ENCODE measurements around the gene KRT23. TPM values are rescaled to one million over a fixed set of nuclear protein-coding genes. Genes with fewer than 3 reads are reported as not detected.
A peak's percentile ranks its signal among the peaks of the same experiment; 100 is the strongest.

KRT23 gene, protein sequence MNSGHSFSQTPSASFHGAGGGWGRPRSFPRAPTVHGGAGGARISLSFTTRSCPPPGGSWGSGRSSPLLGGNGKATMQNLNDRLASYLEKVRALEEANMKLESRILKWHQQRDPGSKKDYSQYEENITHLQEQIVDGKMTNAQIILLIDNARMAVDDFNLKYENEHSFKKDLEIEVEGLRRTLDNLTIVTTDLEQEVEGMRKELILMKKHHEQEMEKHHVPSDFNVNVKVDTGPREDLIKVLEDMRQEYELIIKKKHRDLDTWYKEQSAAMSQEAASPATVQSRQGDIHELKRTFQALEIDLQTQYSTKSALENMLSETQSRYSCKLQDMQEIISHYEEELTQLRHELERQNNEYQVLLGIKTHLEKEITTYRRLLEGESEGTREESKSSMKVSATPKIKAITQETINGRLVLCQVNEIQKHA
- total RNA-seq (2021) (not detected in 2 replicates), Bru-seq, nascent RNA (percentile 10 among the genes with signal in this experiment), BruChase-seq, experiment 1, labeled RNA remaining after a 2-hour chase (percentile 8 among the genes with signal in this experiment), BruChase-seq, experiment 2, labeled RNA remaining after a 6-hour chase (percentile 14 among the genes with signal in this experiment)
- long read RNA-seq, result 0 reads

DNA sequence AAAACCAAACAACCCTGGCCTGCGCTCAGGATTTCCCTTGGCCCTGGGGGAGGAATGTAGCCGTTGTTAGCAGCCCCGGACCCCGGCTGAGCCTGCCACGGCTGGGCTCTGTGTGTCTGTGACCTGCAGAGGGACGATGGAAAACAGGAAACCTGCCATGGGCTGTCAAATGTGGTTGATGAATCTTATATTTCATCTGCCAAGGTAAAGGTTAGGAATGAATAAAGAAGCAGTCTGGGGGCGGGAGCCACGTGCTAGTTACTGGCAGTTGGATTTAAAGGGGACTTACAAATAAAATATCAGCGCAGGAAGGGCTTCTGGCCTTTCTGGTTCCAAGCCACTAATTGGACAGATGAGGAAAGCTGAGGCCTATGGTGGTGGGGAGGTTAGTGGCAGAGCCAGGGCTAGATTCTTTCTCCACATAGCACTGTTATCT lies at the start of gene KRT23:
Gene KRT23, minus strand, starts transcription at position 263 of the 436 bp plus-strand sequence. CDS start 1,043 bp downstream, outside the sequence.
- intact Hi-C loops (cut with micrococcal nuclease; ENCODE audit: unreplicated experiment), result no loop called here
- peak in 1 of 2 experiments; percentile 37 for DNase-seq
- H3K79me2 ChIP-seq (ENCODE audit: low read depth), result peaks cover 32% of the 10 kb centered on the region
- H3K4me2 ChIP-seq, result peak within 1 kb of the TSS; percentile 53
- POLR2A ChIA-PET (ENCODE audit: unreplicated experiment), result interaction anchor here (0.5 kb wide), 1 partner anchor 621 kb away, joined by 5 read pairs; no protein-coding TSS in a partner anchor
- H3K27ac ChIP-seq, result peak within 1 kb of the TSS; percentile 71
- H3K9me3 ChIP-seq (ENCODE audit: insufficient read depth, low read depth), result no peaks in the 10 kb centered on the region
- H4K20me1 ChIP-seq (ENCODE audit: insufficient read depth), result no peaks in the 10 kb centered on the region
- no TSS peak for BruUV-seq (replicated peaks)
- H3K36me3 ChIP-seq (ENCODE audit: low read depth), result 0 out of 2 replicates have a peak, but pooled peaks cover 11% of the 10 kb centered on the region
- CTCF ChIA-PET, result no interaction called here
- peak within 1 kb of the TSS; percentile 59 for H3K4me3 ChIP-seq
- no peaks in the 10 kb centered on the region; the same call in 1 of the 2 replicates for H3K9me2 ChIP-seq (ENCODE audit: insufficient read depth)
- TF ChIP-seq EZH2 (IDR thresholded peaks at IDR 0.05; ENCODE audit: low read depth), result no peak
- TF ChIP-seq, protein P1, sequence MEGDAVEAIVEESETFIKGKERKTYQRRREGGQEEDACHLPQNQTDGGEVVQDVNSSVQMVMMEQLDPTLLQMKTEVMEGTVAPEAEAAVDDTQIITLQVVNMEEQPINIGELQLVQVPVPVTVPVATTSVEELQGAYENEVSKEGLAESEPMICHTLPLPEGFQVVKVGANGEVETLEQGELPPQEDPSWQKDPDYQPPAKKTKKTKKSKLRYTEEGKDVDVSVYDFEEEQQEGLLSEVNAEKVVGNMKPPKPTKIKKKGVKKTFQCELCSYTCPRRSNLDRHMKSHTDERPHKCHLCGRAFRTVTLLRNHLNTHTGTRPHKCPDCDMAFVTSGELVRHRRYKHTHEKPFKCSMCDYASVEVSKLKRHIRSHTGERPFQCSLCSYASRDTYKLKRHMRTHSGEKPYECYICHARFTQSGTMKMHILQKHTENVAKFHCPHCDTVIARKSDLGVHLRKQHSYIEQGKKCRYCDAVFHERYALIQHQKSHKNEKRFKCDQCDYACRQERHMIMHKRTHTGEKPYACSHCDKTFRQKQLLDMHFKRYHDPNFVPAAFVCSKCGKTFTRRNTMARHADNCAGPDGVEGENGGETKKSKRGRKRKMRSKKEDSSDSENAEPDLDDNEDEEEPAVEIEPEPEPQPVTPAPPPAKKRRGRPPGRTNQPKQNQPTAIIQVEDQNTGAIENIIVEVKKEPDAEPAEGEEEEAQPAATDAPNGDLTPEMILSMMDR (conservative IDR thresholded peaks at IDR 0.05), result no peak
- peaks cover 18% of the 10 kb centered on the region; the same call in 1 of the 2 replicates for H3F3A ChIP-seq (ENCODE audit: insufficient read depth, low read depth)
- peaks cover 28% of the 10 kb centered on the region; the same call in 1 of the 2 replicates for H3K4me1 ChIP-seq (replicated peaks; ENCODE audit: insufficient read depth)
- no peaks in the 10 kb centered on the region for H3K27me3 ChIP-seq (ENCODE audit: insufficient read depth, low read depth)
- H2AFZ ChIP-seq, result no peak within 1 kb of the TSS

DNA sequence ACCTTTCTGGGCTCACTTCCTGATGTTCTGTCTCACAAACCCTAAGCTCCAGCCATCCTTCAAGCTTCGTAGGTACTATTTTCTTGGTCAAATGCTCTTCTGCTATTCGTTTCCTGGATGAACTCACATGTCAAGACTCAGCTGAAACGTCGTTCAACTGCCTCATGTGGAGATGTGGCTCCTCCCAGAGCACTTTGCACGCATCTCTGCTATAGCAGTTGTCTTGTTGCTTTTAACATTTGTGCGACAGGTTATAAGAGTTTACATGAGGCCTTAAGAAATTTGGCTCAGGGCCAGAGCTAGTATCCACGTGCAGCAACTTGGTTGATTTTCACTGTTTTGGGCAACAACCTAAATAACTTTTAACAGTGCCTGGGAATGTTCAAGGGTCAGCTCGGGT lies 49.5 kb upstream of the KRT23 start:
- no peak overlapping the region for H3K4me2 ChIP-seq
- H3K9me3 ChIP-seq (ENCODE audit: insufficient read depth, low read depth), result no peaks in the 10 kb centered on the region; the same call in 1 of the 2 replicates
- H3K27me3 ChIP-seq (ENCODE audit: insufficient read depth, low read depth), result no peaks in the 10 kb centered on the region
- CTCF ChIA-PET, result interaction anchor here (0.6 kb wide), 1 partner anchor 371 kb away, joined by 4 read pairs; no protein-coding TSS in a partner anchor
- 0 out of 2 replicates have a peak, but pooled peaks cover 3% of the 10 kb centered on the region for H3K9me2 ChIP-seq (ENCODE audit: insufficient read depth)
- H4K20me1 ChIP-seq (ENCODE audit: insufficient read depth), result no peaks in the 10 kb centered on the region
- H3K4me3 ChIP-seq, result no peak overlapping the region
- no peaks in the 10 kb centered on the region for H3K79me2 ChIP-seq (ENCODE audit: low read depth)
- TF ChIP-seq EZH2 (IDR thresholded peaks at IDR 0.05; ENCODE audit: low read depth), result no peak
- TF ChIP-seq, protein P1 (conservative IDR thresholded peaks at IDR 0.05), result no peak
- POLR2A ChIA-PET (ENCODE audit: unreplicated experiment), result no interaction called here
- H3K4me1 ChIP-seq (replicated peaks; ENCODE audit: insufficient read depth), result no peaks in the 10 kb centered on the region
- no TSS peak for BruUV-seq (replicated peaks)
- intact Hi-C loops (cut with micrococcal nuclease; ENCODE audit: unreplicated experiment), result no loop called here
- no peak for DNase-seq
- H2AFZ ChIP-seq, result no peak overlapping the region
- H3K27ac ChIP-seq, result no peak overlapping the region
- no peaks in the 10 kb centered on the region for H3K36me3 ChIP-seq (ENCODE audit: low read depth)
- no peaks in the 10 kb centered on the region for H3F3A ChIP-seq (ENCODE audit: insufficient read depth, low read depth)

DNA sequence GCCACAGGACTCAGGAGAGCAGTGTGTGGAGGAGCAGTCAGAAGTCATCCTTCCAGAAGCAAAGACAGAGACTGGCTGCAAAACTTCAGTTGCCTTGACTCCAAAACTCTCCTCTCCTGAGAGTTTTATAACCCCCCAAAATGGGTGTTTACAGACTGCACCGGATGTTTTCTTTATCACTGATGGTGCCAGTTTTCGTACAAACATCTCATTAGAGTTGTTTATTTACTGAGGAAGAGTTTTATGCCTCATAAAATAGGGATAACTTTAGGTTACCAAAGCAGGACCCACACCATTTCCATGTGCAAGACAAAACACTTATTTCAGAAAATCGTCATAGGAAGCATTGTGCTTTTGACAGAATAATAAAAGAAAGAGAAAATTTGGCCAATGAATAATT lies 46.8 kb upstream of the KRT23 start, which contains the start of gene KRT40:
Gene KRT40, minus strand, starts transcription at position 101 of the 400 bp plus-strand sequence. Its CDS starts 53 bp downstream, at position 48.
- no peak for TF ChIP-seq EZH2 (IDR thresholded peaks at IDR 0.05; ENCODE audit: low read depth)
- TF ChIP-seq, protein P1 (conservative IDR thresholded peaks at IDR 0.05), result no peak
- BruUV-seq (replicated peaks), result no TSS peak

More for the DNA sequence above, 46.8 kb upstream of the KRT23 start, which contains the start of gene KRT40:
- DNase-seq, result no peak
- Histone ChIP-seq H3K79me2 (ENCODE audit: low read depth) (no peaks in the 10 kb centered on the region), H4K20me1 (ENCODE audit: insufficient read depth) (no peaks in the 10 kb centered on the region), H3K36me3 (ENCODE audit: low read depth) (no peaks in the 10 kb centered on the region), H3K4me3 (no peak within 1 kb of the TSS), H3K4me2 (no peak within 1 kb of the TSS), H3K9me2 (ENCODE audit: insufficient read depth) (no peaks in the 10 kb centered on the region), H3F3A (ENCODE audit: insufficient read depth, low read depth) (no peaks in the 10 kb centered on the region), H3K27me3 (ENCODE audit: insufficient read depth, low read depth) (no peaks in the 10 kb centered on the region), H3K9me3 (ENCODE audit: insufficient read depth, low read depth) (no peaks in the 10 kb centered on the region), H3K4me1 (replicated peaks; ENCODE audit: insufficient read depth) (no peaks in the 10 kb centered on the region), H2AFZ (no peak within 1 kb of the TSS; the same call in 1 of the 2 replicates), H3K27ac (no peak within 1 kb of the TSS)
- ChIA-PET POLR2A (ENCODE audit: unreplicated experiment) (interaction anchor here (0.6 kb wide), 1 partner anchor 148 kb away, joined by 3 read pairs; no protein-coding TSS in a partner anchor), CTCF (no interaction called here)
- intact Hi-C loops (cut with micrococcal nuclease; ENCODE audit: unreplicated experiment), result no loop called here
